CD4-positive, alpha-beta T cell treated with Interleukin-15 for 4 hours (primary cell): ENCODE data around the gene MDH2.
"Not testable (repeated sequence)": the region's sequence is repeated elsewhere in the genome, so short reads cannot be mapped to it uniquely, and the experiment has no call there.

Source experiments
- DNase-seq: peaks from one replicate; pipeline ENCODE4 v3.0.0-alpha.2; 2020; ENCODE audit warnings: low spot score

Gene MDH2, protein sequence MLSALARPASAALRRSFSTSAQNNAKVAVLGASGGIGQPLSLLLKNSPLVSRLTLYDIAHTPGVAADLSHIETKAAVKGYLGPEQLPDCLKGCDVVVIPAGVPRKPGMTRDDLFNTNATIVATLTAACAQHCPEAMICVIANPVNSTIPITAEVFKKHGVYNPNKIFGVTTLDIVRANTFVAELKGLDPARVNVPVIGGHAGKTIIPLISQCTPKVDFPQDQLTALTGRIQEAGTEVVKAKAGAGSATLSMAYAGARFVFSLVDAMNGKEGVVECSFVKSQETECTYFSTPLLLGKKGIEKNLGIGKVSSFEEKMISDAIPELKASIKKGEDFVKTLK

GRCh38 chr7:76047811-76048667 lies at the start of gene MDH2, which contains the start of gene STYXL1:
Gene MDH2, plus strand, starts transcription at chr7:76048106. Its CDS starts 55 bp downstream, at chr7:76048161.
Gene STYXL1, minus strand, starts transcription at chr7:76048000. Its CDS starts 17,477 bp downstream, at chr7:76030523.
- peak; percentile 89 for DNase-seq

- no peak for DNase-seq
These were observed 47.3 kb upstream of the MDH2 start for GRCh38 chr7:76000566-76000965.

DNA sequence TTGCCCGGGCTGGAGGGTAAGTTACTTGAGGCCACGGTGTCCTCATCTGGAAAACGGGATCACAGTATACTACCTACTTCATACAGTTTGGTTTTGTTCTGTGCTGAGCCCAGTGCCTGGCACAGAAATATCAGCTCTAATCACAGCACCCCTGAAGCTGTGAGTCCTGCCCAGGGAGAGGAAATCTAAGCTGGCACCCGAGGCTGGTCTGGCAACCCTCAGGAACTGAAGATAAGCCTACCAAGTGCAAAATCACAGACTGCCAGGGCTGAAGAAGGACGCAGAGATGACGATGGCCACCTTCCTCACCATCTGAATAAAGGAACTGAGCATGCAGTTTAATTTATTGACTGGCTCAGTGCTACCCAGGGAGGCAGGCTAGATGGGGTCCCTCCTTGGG lies 45.8 kb upstream of the MDH2 start:
- DNase-seq, result no peak

GRCh38 chr7:76002822-76003221 lies 45.1 kb upstream of the MDH2 start:
- no peak for DNase-seq

DNA sequence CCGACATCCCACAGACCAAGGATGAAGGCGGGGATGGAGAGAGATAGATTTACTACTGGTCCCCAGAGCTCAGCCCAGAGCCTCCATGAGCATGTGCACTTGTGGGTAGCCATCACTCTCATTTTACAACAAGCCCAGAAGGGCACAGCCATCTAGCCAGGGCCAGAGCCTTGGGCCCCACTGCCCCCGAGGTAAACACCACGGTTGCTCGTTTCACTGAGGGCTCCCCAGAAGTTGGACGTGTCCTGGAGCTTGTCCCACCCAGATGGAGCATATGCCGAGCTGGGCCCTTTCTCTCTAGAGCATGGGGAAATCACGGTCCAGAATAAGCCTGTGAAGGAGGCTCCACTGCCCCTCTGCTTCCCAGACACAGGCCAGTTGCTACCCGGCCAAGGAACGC lies 44.6 kb upstream of the MDH2 start:
- DNase-seq, result no peak

- DNase-seq, result not testable (repeated sequence)
These were observed 42.9 kb upstream of the MDH2 start for GRCh38 chr7:76005004-76005403.

GRCh38 chr7:76008156-76008687 lies 39.7 kb upstream of the MDH2 start:
- DNase-seq, result peak; percentile 18

DNA sequence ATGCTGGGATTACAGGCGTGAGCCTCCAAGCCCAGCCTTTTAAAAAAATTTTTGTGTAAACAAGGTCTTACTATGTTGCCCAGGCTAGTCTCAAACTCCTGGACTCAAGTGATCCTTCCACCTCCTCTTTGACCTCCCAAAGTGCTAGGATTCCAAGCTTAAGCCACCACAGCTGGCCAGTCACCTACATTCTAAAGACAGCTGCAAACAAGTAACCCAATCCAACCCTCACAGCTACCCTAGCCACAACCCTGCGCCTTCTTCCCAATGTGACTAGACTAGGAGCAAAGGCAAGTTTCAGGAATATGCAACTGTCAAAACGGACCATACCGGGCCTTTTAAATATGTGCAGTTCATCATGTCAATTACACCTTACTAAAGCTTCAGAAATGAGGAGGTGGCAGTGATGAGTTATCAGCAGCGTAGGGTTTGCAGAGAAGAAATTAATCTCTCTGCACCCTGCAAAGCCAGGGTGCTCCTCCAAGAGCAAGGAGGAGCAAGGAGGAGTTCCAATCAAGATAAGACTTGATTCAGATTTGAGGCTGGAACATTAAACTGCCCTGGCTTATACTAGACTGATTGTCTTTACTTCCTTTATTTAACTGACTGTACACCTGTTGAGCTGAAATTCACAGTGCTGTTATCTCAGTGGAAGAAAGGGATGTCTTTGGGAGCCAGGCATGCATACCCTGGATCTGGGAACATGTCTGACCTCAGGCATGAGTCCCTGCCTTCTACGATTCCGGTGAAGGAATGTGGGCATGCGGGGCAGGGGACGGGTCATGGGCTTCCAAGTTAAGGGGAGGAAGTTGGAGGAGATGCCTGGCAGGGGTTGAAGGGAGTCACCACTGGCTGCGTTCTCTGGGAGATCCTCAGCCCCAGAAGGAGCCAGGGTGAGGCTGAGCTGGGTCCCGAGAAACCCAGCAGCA lies 38.0 kb upstream of the MDH2 start:
- DNase-seq, result no peak

DNA sequence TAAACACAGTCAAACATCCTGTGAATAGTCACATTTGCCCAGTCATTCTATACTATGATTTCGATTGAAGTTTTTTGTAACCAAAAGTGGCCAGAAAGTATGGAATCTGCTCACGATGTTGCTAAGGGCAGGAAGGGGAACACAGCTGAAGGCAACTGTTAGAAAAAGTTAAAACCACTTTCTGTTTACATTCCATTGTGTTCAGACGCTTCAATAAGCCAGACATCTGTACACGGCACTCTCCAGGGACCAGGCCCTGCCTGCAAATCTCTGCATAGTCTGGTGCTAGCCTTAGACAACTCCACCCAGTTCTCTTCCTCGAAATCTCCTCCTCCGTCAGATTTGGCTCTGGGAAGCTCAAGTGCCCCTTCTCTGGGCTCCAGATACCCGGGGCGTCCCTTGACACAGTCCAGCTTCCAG lies 36.5 kb upstream of the MDH2 start:
- no peak for DNase-seq

GRCh38 chr7:76016191-76016947 lies 31.5 kb upstream of the MDH2 start:
- no peak for DNase-seq

GRCh38 chr7:76018520-76018919 lies 29.4 kb upstream of the MDH2 start:
- DNase-seq, result not testable (repeated sequence)

- DNase-seq, result peak; percentile 63
These were observed 27.7 kb upstream of the MDH2 start for GRCh38 chr7:76020031-76020714.

GRCh38 chr7:76022026-76022780 lies 25.7 kb upstream of the MDH2 start:
- no peak for DNase-seq

DNA sequence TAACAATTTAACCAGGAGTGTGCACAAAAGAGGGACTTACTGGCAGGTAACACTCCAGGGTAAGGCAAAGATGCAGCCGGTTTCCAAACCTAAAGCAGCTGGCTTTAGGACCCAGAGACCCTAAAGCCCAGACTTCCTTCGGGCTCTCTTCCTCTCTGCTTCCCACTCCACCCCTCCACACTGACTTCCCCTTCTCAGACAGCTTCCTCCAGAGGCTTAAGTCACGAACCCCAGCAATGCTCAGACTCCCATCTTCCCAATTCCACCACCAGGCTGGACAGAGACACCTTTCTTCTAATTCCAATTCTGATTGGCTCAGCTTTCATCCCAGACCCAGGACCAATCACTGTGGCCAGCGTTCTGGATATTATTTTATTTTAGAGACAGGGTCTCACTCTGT lies 24.9 kb upstream of the MDH2 start:
- DNase-seq, result peak; percentile 1

- DNase-seq, result not testable (repeated sequence)
These were observed 18.2 kb upstream of the MDH2 start for GRCh38 chr7:76029682-76030081.

- DNase-seq, result no peak
These were observed 15.9 kb upstream of the MDH2 start for GRCh38 chr7:76031964-76032363.

DNA sequence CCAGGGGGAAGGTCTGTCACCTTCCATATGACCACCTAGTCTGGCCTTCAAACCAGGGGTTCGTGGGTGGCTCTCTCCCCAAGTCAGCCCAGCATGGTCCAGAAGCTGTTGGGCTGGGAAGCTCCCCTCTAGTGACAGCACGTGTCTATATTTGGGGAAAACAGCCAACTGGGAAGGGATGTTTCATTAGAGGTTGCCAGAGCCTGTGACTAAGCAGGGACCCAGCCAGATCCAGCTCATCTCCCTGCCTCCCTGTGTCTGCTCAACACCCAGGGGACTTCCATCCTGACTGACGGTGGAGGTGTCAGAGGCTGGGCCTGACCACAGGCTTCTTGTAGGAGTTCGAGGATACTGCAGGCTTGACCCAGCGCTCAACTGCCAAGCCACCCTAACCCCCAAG lies 10.6 kb upstream of the MDH2 start:
- no peak for DNase-seq

DNA sequence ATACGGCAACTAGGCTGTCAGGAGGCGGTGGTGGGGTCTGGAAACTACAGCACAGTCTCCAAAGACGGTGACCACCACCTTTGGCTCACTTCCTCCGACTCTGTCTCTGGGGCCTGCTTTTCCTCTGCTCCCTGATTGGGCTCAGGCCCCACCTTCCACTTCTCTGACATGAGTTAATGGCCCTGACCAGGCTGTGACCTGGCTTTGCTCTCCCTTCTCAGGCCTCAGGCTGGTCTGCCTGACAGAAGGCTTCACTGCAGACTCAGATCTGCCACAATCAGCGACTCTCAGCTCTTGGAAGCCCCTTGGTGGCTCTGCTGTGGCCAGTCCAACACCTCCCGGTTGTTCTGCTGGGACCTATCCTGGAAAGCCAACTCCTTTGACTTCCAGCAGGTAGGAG lies 7.8 kb upstream of the MDH2 start:
- no peak for DNase-seq

DNA sequence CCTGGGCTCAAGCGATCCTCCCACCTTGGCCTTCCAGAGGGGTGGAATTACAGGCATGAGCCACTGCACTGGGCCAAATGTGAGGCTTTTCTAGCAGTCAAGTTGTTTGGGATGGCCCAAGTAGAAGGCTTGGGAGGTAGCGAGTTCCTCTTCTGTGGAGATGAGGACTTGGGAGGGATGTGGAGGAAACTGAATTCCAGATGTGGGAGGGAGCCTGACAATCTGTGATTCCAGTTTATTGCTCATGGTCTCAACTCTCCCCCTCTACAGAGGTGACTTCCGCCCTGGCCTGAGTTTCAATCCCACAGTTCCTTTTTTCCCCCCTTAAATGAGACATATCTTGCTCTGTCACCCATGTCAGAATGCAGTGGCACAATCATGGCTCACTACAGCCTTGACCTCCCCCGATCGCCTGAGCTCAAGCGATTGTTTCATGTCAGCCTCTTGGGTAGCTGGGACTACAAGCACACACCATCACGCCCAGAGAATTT lies 3.5 kb upstream of the MDH2 start:
- no peak for DNase-seq
